ENCODE results near the gene EZH1.
A peak's percentile ranks its signal among the peaks of the same experiment; 100 is the strongest.

EZH1 gene

GRCh38 chr17:42681976-42682721 lies 62.7 kb downstream of the EZH1 start, which contains the start of gene CNTNAP1:
TSS of gene CNTNAP1 (plus strand) at chr17:42682531. CDS start at chr17:42682830, 299 bp downstream.
- DNase-seq (ENCODE audit: low spot score) = no peak

GRCh38 chr17:42680331-42680808 lies 64.5 kb downstream of the EZH1 start:
- DNase-seq (ENCODE audit: low spot score) = no peak

DNA sequence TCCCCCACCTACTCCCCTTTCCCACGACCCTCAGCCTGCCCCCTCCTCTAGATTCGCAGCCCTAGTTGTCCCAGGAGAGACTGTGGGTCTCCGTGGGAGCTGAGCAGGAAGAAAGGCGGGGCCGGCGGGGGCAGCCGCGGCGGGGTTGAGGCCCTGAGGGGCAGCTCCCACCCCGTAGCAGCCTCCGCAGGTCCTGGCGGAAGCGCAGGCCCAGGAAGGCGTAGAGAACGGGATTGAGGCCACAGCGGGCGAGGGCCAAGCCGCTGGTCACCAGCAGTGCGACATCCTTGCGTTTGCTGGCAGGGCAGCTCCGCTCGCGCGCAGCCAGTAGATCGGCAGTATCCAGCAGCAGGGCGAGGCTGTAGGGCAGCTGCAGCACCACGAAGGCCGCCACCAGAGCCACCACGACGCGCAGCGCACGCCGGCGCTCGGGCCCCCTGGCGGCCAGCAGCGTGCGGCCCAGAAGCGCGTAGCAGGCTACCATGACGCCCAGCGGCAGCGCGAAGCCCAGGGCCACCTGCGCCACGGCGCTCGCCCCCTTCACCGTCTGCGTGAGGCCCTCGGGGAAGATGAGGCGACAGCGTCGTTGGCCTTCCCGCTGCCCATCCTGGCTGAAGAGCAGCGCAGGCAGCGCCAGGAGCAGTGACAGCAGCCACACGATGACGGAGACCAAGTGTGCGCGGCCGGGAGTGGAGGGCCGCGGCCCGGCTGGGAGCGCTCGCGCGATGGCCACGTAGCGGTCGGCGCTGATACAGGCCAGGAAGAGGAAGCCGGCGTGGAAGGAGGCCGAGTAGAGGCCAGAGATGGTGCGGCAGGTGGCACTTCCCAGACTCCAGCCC lies 65.1 kb downstream of the EZH1 start:
- peak; percentile 78 for DNase-seq (ENCODE audit: low spot score)

DNA sequence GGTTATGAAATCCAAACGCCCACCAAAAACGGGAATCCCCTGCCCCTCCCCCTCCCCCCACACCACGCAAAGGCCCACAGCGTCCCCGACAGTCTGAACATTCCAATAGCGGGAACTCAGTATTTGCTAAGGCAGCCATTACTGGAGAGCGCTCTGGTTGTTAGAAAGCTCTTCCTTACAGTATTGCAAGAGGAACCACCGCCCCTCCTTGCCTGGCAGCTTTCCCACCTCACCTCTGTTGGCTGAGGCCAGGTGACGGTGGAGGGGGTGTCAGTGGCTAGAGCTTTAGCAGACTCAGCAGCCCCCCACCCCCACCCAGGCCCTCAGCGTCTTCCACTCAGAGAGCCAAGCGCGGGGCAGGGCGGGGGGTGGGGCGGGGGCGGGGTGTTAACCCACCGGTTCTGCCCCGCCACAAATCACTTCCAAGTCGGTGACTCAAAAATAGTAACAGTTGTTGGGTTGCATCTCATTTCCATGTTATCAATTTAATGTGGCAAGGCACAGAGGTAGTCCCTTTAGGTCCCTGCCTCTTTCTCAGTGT lies 65.8 kb downstream of the EZH1 start:
- peak; percentile 43 for DNase-seq (ENCODE audit: low spot score)

DNA sequence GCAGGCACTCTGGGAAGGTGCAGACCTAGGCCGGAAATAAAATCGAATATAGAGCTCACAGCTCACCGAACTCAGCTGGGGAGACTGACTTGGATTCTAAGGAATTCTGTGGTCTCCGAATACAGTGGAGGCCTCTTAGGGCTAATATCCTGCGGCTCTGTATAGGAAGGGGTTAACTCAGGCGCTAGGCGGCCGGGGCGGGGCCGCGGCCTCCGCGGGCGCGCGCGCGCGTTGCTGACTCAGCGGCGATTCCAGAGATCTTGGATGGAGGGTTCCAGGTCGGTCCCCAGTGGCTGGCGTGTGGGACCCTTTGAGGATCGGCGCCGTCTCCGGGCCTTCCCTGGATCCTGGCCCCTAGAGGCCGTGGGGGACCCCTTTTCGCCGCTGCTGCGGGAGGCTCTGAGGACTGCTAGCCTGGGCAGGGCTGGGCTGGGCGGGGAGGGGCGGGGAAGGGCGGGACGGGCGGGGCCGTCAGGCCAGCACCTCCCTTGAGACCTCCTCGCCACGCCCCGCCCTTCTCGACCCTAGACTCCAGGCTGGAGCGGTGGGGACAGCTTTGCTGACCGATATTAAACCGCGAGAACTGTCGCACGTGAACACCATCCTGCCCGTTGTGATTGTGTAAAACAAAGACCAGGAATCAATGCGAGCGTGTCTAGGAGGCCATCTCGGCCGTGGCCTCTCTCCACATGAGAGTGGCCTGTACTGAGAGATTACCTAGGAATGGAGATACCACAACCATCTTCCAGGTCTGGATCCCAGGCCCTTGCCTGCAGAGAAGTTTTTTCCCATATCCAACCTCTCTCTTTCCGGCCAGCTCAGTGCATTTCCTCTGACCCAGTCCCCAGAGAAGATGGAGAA lies 66.7 kb downstream of the EZH1 start:
- DNase-seq (ENCODE audit: low spot score) = peak; percentile 78

GRCh38 chr17:42677012-42677857 lies 67.6 kb downstream of the EZH1 start:
- peak; percentile 98 for DNase-seq (ENCODE audit: low spot score)

DNA sequence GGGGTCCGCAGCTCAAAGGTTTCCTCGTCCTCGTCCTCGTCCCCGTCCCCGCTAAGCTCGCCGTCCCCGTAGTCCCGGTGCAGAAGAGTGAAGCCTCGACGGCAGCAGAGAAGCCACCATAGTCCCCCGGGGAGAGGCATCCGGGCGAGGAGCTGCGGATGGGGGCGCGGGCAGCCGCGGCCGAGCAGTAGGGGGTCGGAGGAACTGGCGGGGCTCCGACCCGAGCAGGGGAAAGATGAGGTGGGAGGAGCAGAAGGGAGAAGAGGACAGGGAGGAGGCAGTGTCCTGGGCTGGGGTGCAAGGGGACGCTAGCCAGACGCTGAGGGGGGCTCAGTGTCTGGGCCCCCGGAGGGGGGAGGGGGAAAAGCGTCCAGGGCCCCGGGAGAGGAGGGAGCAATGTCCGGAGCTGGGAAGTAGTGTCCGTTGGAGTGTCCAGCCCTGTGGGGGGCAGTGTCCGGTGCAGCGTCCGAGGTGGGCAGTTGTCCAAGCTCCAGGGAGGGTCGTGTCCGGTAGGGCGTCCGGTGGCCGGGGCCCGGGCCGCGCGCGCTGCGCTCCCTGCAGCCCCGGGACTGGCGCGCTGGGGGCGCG lies 68.3 kb downstream of the EZH1 start, which contains the start of gene PLEKHH3:
TSS of gene PLEKHH3 (minus strand) at position 571 of the 588 bp plus-strand sequence. CDS start at position 140, 431 bp downstream.
- no peak for DNase-seq (ENCODE audit: low spot score)

DNA sequence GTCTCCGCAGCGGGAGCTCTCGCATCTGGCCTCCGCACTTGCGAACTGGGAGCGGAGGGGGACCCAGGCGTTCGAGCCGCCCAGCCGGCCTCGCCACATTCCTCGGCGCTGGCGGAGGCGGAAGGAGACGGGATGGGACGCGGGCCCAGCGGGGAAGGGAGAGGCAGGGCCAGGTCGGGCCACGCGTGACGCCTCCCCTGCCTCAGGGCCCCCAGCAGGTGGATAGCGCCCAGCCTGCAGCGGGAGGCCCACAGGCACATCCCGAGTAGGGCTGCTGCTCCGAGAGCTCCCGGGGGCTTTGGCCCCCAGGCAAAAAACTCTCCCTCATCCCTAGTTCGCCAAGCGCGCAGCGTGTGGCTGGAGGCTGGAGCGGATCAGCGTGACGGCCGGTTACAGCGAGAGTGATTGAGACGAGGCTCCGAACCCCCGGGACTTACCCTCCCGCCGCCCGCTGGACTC lies 68.8 kb downstream of the EZH1 start:
- DNase-seq (ENCODE audit: low spot score) = no peak

- DNase-seq (ENCODE audit: low spot score) = no peak
These were observed 69.4 kb downstream of the EZH1 start for GRCh38 chr17:42675348-42675964.

- no peak for DNase-seq (ENCODE audit: low spot score)
These were observed 70.0 kb downstream of the EZH1 start for GRCh38 chr17:42674755-42675347.

GRCh38 chr17:42673885-42674754 lies 70.7 kb downstream of the EZH1 start:
- DNase-seq (ENCODE audit: low spot score) = no peak

DNA sequence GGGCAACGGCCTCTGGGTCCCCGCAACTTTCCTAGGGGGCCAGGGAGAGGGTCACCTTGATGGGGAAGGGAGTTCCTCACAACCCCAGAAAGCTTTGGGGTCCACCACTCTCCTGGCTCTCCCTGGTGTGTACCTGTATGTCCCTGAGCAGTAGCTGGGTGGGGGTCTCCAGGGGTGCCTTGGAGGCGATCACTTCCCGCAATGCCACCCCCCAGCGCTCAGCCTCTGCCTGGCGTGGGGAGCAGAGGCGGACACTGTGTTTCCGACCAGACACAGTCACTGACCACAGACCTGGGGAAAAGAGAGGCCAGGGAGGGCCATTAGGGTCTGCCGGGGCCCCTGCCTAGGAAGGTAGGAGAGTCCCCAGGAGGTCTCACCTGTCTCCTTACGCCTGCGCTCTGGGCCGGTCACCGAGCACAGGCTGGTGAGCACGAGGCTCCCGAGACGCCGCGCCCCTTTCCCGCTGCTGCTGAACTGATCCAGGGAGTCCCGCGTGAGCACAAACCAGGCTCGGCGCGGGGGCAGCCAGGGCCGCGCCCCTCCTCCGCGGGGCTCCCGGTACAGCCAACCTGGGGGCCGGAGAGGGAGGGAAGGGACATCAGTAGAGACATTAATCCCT lies 71.5 kb downstream of the EZH1 start:
- no peak for DNase-seq (ENCODE audit: low spot score)

DNA sequence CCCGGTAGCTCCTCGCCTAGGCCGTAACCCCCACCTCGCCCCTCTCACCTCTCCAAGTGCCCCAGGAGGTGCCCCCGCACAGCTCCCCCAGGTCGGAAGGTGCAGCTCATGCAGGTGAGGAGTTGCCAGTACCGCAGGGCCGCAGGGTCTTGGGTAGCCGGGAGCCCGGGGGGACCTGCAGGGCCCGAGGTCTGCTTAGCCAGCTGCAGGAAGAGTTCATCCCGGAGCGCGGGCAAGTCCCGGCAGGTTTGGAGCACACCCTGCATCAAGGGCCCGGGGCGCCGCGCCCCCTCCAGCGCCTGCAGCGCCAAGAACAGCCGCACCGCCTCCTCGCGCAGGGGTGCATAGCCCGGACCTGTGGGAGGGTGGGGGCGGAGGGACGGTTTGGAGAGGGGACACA lies 72.8 kb downstream of the EZH1 start:
- DNase-seq (ENCODE audit: low spot score) = no peak

- DNase-seq (ENCODE audit: low spot score) = no peak
These were observed 73.8 kb downstream of the EZH1 start for GRCh38 chr17:42670789-42671657.

DNA sequence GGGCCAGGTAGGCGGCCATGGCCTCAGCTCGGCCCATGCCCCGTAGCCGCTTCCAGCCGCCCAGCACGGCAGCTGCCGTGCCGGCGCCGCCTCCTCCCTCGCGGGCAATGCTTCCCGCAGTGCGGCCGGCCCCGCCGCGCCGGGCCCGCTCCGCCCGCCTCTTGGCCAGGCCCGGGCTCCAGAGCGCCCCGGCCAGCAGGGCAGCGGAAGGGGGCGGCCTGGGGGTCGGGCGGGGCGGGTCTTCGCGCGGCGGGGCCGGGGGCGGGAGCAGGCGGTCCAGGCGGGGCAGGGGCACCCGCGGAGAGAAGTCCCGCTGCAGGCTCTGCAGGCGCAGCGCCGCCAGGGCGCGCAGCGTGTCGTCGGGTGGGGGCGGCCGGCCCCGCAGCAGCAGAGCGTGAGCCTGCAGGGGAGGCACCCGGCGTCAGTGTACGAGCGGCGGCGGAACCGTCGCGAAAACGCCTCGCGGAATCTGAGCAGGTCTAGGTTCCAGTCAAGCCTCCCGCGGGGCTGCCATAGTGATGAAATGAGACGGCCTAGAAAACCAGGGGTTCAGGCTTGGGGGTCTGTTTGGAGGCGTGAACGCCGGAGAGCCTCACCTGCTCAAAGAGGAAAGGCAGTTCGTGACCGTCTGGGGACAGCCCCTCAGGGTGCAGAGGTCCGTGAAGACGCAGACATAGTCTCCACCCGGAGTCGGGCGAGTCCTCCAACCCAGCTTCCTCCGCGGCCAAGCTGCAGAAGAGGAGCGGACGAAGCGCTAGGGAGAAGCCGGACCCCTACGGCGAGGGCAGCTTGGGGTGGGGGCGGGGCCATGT lies 74.7 kb downstream of the EZH1 start:
- DNase-seq (ENCODE audit: low spot score) = peak; percentile 38

DNA sequence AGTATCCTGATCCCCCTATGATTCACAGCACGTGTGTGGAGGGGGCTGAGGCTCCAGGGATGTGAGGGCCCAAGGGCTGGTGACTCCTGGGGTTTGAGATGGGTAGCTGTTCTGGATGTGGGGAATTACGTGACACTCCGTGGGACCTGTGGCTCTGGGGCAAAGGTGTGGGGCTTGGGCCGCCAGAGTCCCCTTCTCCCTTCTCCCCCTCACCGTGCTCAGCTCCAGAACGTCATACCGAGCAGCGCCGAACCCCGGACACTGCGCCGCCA lies 75.2 kb downstream of the EZH1 start:
- no peak for DNase-seq (ENCODE audit: low spot score)
